Measurements from ENCODE around the gene PTTG1. TPM values are rescaled to one million over a fixed set of nuclear protein-coding genes. Genes with fewer than 3 reads are reported as not detected.
"Not testable (repeated sequence)": the region's sequence is repeated elsewhere in the genome, so short reads cannot be mapped to it uniquely, and the experiment has no call there.

PTTG1 gene
- total and polyA plus RNA-seq, 7 donors = 1.8 to 93.8 (median 11.9) TPM

DNA sequence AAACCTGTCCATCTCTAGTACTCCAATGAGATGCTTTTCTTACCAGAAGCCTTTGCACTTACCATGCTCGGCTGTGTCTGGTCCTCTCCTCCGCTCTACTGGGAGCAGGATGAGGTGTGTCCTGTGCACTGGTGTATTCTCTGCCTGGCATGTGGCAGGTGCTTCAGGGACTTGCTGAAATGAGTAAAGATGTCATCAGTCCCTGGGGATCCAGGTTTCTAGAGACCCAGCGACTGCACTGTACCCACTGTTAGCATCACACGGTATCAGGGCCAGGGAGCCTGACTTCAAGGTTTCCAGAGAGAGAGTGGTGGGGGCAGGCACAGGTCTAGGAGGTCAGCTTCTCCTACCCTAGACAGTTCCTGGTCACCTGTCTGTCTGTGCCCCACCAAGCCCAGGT, 10.5 kb downstream of the PTTG1 start:
- no peaks in the 10 kb centered on the region for H3K4me1 ChIP-seq
- no peaks in the 10 kb centered on the region for H3K27me3 ChIP-seq
- DNase-seq = no peak
- H3K4me3 ChIP-seq = no peak overlapping the region
- intact Hi-C loops (cut with DNase I) = no loop called here
- TF ChIP-seq EP300 (IDR thresholded peaks at IDR 0.05) = no peak
- TF ChIP-seq, protein P1, sequence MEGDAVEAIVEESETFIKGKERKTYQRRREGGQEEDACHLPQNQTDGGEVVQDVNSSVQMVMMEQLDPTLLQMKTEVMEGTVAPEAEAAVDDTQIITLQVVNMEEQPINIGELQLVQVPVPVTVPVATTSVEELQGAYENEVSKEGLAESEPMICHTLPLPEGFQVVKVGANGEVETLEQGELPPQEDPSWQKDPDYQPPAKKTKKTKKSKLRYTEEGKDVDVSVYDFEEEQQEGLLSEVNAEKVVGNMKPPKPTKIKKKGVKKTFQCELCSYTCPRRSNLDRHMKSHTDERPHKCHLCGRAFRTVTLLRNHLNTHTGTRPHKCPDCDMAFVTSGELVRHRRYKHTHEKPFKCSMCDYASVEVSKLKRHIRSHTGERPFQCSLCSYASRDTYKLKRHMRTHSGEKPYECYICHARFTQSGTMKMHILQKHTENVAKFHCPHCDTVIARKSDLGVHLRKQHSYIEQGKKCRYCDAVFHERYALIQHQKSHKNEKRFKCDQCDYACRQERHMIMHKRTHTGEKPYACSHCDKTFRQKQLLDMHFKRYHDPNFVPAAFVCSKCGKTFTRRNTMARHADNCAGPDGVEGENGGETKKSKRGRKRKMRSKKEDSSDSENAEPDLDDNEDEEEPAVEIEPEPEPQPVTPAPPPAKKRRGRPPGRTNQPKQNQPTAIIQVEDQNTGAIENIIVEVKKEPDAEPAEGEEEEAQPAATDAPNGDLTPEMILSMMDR (IDR thresholded peaks at IDR 0.05) = no peak
- no peak for TF ChIP-seq POLR2AphosphoS5 (IDR thresholded peaks at IDR 0.05)
- TF ChIP-seq POLR2A (IDR thresholded peaks at IDR 0.05) = no peak
- H3K9me3 ChIP-seq = no peaks in the 10 kb centered on the region
- no peak overlapping the region for H3K27ac ChIP-seq
- 91 to 94% methylated on average over 4 of the region's 4 CpGs for WGBS, 2 donors
- H3K36me3 ChIP-seq = no peaks in the 10 kb centered on the region

DNA sequence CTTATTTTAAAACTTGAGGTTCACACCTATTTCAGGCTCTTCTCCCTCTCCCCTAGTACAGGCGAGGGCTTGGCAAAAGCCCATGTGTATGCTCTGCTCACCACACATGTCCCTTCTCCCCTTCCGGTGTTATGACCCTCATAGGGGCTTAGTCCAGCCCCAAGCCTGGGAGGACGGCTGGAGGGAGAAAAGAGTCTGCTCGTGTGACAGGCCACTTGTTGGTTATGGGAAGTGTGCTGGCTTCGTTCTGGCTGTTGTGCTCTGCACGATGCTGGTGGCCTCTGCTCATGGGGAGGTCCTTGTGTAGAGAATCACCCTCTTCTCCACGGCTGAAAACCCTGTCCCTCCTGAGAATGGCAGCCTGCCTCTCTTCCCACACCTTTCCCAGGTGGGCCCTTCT, 11.1 kb downstream of the PTTG1 start:
- 88 to 91% methylated on average over 7 of the region's 7 CpGs for WGBS, 2 donors
- H3K27me3 ChIP-seq = no peaks in the 10 kb centered on the region
- no peak for TF ChIP-seq POLR2AphosphoS5 (IDR thresholded peaks at IDR 0.05)
- no peak for TF ChIP-seq POLR2A (IDR thresholded peaks at IDR 0.05)
- TF ChIP-seq, protein P1 (IDR thresholded peaks at IDR 0.05) = no peak
- no peak for TF ChIP-seq EP300 (IDR thresholded peaks at IDR 0.05)
- H3K4me3 ChIP-seq = no peak overlapping the region
- no peaks in the 10 kb centered on the region for H3K9me3 ChIP-seq
- no peaks in the 10 kb centered on the region for H3K4me1 ChIP-seq
- H3K36me3 ChIP-seq = no peaks in the 10 kb centered on the region
- intact Hi-C loops (cut with DNase I) = no loop called here
- no peak for DNase-seq
- H3K27ac ChIP-seq = no peak overlapping the region

DNA sequence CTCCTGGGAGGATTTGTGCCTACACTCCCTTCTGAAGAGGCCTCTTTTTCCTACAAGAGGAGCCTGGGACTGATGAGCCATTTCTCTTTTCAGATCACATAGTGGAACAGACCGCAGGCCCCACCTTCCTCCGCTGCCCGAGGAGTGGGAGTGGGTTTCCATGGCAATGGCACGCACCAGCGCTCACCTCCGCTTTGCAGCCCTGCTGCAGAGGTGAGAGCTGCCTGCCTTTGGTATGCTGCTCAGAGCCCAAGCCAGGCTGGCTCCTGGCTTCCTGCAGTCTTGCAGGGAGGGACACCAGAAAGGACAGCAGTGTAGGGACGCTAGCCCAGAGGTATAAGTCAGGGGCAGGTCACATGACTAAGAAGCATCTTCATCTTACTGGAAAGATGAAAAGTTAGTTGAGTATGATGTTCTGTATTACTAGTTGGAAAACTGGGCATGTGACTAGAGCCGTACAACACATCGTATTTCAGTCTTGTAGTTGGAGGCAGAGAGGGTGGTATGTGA, 12.4 kb downstream of the PTTG1 start:
- TF ChIP-seq EP300 (IDR thresholded peaks at IDR 0.05) (no peak), POLR2AphosphoS5 (IDR thresholded peaks at IDR 0.05) (no peak), POLR2A (IDR thresholded peaks at IDR 0.05) (no peak)
- TF ChIP-seq, protein P1 (IDR thresholded peaks at IDR 0.05) = no peak
- H3K4me1 ChIP-seq = peaks cover 0 to 7% (median 6%) of the 10 kb centered on the region in 4 donors
- 69 to 88% methylated on average over 9 of the region's 9 CpGs for WGBS, 2 donors
- H3K27ac ChIP-seq = no peak overlapping the region
- H3K4me3 ChIP-seq = no peak overlapping the region
- intact Hi-C loops (cut with DNase I) = no loop called here
- no peak for DNase-seq
- no peaks in the 10 kb centered on the region for H3K27me3 ChIP-seq
- H3K9me3 ChIP-seq = no peaks in the 10 kb centered on the region
- no peaks in the 10 kb centered on the region for H3K36me3 ChIP-seq

DNA sequence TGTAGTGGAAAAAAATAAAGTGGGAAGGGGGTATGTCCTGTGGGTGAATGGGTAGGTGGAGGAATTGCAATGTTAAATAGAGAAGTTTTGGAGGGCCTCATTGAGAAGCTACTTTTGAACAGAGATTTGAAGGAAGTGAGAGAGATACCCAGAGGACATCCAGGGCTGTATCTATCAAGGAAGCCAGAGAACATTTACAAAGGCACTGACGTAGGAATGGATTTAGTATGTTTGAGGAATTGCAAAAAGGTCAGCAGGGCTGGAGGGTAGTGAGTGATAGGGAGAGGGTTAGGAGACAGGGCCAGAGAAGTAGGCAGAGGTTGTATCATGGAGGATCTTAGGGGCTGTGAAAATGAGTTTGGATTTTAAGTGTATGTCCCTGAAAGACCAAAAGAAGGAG, 13.9 kb downstream of the PTTG1 start:
- Histone ChIP-seq H3K4me1 (peaks cover 0 to 7% (median 6%) of the 10 kb centered on the region in 4 donors), H3K27ac (no peak overlapping the region), H3K9me3 (no peaks in the 10 kb centered on the region), H3K4me3 (no peak overlapping the region), H3K27me3 (no peaks in the 10 kb centered on the region), H3K36me3 (no peaks in the 10 kb centered on the region)
- intact Hi-C loops (cut with DNase I) = no loop called here
- TF ChIP-seq EP300 (IDR thresholded peaks at IDR 0.05) = no peak
- TF ChIP-seq POLR2AphosphoS5 (IDR thresholded peaks at IDR 0.05) = no peak
- TF ChIP-seq, protein P1 (IDR thresholded peaks at IDR 0.05) = no peak
- TF ChIP-seq POLR2A (IDR thresholded peaks at IDR 0.05) = no peak
- DNase-seq = no peak
- 85% methylated on average over 1 of the region's 1 CpG for WGBS, 2 donors

DNA sequence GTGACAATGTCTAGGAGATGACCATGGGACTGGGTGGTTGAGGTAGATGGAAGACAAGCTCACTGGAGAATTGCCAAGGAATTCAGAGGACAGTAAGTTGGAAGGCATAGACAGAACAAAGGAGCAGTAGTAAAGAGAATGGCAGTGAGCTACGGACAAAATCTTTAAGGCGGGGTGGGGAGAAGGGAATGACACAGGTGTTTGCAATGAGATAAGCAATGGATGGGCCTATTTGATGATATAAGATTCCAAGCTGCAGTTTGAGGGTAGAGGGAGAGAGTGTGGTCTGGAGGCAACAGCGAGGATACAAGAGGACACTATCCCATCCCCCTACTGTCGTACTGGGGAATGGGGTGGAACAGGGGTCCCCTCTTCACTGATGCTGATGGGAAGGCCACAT, 14.4 kb downstream of the PTTG1 start:
- WGBS, 2 donors = 83 to 91% methylated on average over 4 of the region's 4 CpGs
- Histone ChIP-seq H3K4me1 (peaks cover 0 to 7% (median 6%) of the 10 kb centered on the region in 4 donors), H3K27ac (no peak overlapping the region), H3K9me3 (no peaks in the 10 kb centered on the region), H3K4me3 (no peak overlapping the region), H3K36me3 (no peaks in the 10 kb centered on the region), H3K27me3 (no peaks in the 10 kb centered on the region)
- TF ChIP-seq, protein P1 (IDR thresholded peaks at IDR 0.05) = no peak
- TF ChIP-seq POLR2AphosphoS5 (IDR thresholded peaks at IDR 0.05) (no peak), POLR2A (IDR thresholded peaks at IDR 0.05) (no peak), EP300 (IDR thresholded peaks at IDR 0.05) (no peak)
- intact Hi-C loops (cut with DNase I) = no loop called here
- no peak for DNase-seq

DNA sequence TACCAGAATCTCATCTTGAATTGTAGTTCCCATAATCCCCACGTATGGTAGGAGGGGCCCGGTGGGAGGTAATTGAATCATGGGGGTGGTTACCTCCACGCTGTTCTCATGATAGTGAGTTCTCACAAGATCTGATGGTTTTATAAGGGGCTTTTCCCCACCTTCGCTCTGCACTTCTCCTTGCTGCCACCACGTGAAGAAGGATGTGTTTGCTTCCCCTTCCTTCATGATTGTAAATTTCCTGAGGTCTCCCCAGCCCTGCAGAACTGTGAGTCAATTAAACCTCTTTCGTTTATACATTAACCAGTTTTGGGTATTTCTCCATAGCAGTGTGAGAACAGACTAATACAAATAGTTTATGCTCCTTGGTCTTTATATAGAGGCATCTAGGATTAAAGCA, 15.0 kb downstream of the PTTG1 start:
- H3K27ac ChIP-seq; H3K4me3 ChIP-seq; H3K27me3 ChIP-seq; intact Hi-C loops (cut with DNase I); DNase-seq; H3K36me3 ChIP-seq; H3K9me3 ChIP-seq; H3K4me1 ChIP-seq: not testable (repeated sequence)
- 32 to 47% methylated on average over 6 of the region's 6 CpGs for WGBS, 2 donors
